ENCODE data around the gene MATN1. TPM values are rescaled to one million over a fixed set of nuclear protein-coding genes. Genes with fewer than 3 reads are reported as not detected.

The MATN1 gene
- total and polyA plus RNA-seq, 2 of the 4 experiments (the other 2 are of a cell fraction) = 0.27 TPM; not detected in 1

GRCh38 chr1:30707412-30708360 is 15.7 kb downstream of the MATN1 start (continued):
- TF ChIP-seq MXI1 (IDR thresholded peaks at IDR 0.05; ENCODE audit: borderline replicate concordance, low read depth, low read length) (no peak), NFE2L2 (IDR thresholded peaks at IDR 0.05; ENCODE audit: low read depth, low read length) (no peak)

- Histone ChIP-seq H3K4me2 (ENCODE audit: low read depth, low read length) (no peak overlapping the region), H3K27me3 (ENCODE audit: control insufficient read depth, insufficient read depth, low read length) (peaks cover 35% of the 10 kb centered on the region), H3K9me1 (ENCODE audit: insufficient read depth, low read length) (no peaks in the 10 kb centered on the region), H3K36me3 (ENCODE audit: control insufficient read depth, insufficient read depth, low read length) (no peaks in the 10 kb centered on the region), H2BK5ac (ENCODE audit: low read depth, low read length, poor library complexity, severe bottlenecking) (no peak overlapping the region), H2AFZ (replicated peaks; ENCODE audit: low read length, poor library complexity) (peak overlapping the region; percentile 39), H3K79me1 (ENCODE audit: low read depth in 1 of 2, low read length in 2 of 2) (no peaks in the 10 kb centered on the region), H4K91ac (ENCODE audit: insufficient read depth, low read depth, low read length) (no peak overlapping the region), H3K4ac (ENCODE audit: low read depth, low read length) (no peak overlapping the region), H3K23ac (ENCODE audit: low read depth, low read length) (no peak overlapping the region), H2AK5ac (ENCODE audit: low read depth, low read length) (no peak overlapping the region), H2BK120ac (ENCODE audit: low read depth, low read length) (no peak overlapping the region), H3K9me3 (ENCODE audit: control insufficient read depth, insufficient read depth, low read length) (no peaks in the 10 kb centered on the region), H4K20me1 (ENCODE audit: insufficient read depth, low read length) (no peaks in the 10 kb centered on the region), H4K8ac (ENCODE audit: low read depth in 2 of 2, low read length in 2 of 2) (no peak overlapping the region), H3K4me1 (ENCODE audit: control insufficient read depth, insufficient read depth, low read length) (no peaks in the 10 kb centered on the region), H4K5ac (ENCODE audit: low read depth, low read length) (no peak overlapping the region), H3K27ac (ENCODE audit: insufficient read depth, low read length) (no peak overlapping the region), H3K4me3 (ENCODE audit: insufficient read depth, low read depth, low read length) (no peak overlapping the region), H3K56ac (ENCODE audit: extremely low read depth, insufficient read depth, low read length) (no peak overlapping the region), H2BK15ac (ENCODE audit: low read depth, low read length) (no peak overlapping the region), H3K14ac (replicated peaks; ENCODE audit: low read depth, low read length) (no peak overlapping the region), H2AK9ac (replicated peaks; ENCODE audit: low read depth, low read length, poor library complexity) (no peak overlapping the region), H2BK20ac (ENCODE audit: low read depth, low read length) (no peak overlapping the region), H3K18ac (ENCODE audit: low read depth, low read length) (no peak overlapping the region), H3K9ac (ENCODE audit: low read depth, low read length) (no peak overlapping the region)
- POLR2A ChIA-PET (ENCODE audit: unreplicated experiment) = no interaction called here
- intact Hi-C loops (cut with micrococcal nuclease) (loop anchor here (10.0 kb wide), 1 partner anchor 622 kb away; no protein-coding TSS in a partner anchor), dilution Hi-C loops (cut with HindIII; ENCODE audit: low sequenced_read_pairs, unreplicated experiment) (no loop called here), in situ Hi-C loops (cut with MboI; ENCODE audit: low sequenced_read_pairs) (loop anchor here (10.0 kb wide), 2 partner anchors 1002 to 1812 kb away; no protein-coding TSS in a partner anchor)
- WGBS, 2 experiments (ENCODE audit: extremely low coverage in 2 of 2, insufficient read length in 1 of 2) = 20% methylated on average over 4 of the region's 9 CpGs; no CpG with 5 or more reads in 1 of the 2 experiments
- CTCF ChIA-PET = no interaction called here
- TF ChIP-seq CEBPB (IDR thresholded peaks at IDR 0.05; ENCODE audit: low read depth, low read length) (no peak), MXI1 (IDR thresholded peaks at IDR 0.05; ENCODE audit: borderline replicate concordance, low read depth, low read length) (peak; percentile 64; the same call in 1 of the 2 replicates), RAD21 (IDR thresholded peaks at IDR 0.05; ENCODE audit: low read length) (no peak)
- TF ChIP-seq, protein P1, sequence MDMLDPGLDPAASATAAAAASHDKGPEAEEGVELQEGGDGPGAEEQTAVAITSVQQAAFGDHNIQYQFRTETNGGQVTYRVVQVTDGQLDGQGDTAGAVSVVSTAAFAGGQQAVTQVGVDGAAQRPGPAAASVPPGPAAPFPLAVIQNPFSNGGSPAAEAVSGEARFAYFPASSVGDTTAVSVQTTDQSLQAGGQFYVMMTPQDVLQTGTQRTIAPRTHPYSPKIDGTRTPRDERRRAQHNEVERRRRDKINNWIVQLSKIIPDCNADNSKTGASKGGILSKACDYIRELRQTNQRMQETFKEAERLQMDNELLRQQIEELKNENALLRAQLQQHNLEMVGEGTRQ (IDR thresholded peaks at IDR 0.05; ENCODE audit: low read depth, low read length) = peak; percentile 39; the same call in 1 of the 2 replicates
- DNase-seq (peak; percentile 29), ATAC-seq (ENCODE audit: low read depth) (0 out of 2 replicates have a peak, but pooled peaks have one; percentile 8)
- BruUV-seq (replicated peaks) = no TSS peak
These were observed 16.9 kb downstream of the MATN1 start for GRCh38 chr1:30706528-30706927.

All from IMR-90 (cell line).